Skeletal muscle satellite cell (primary cell): ENCODE measurements around the gene LDB2.

ENCODE experiments used
- H3K27me3 ChIP-seq: 2 replicates; pipeline ENCODE4 v1.7.0; 2013; ENCODE audit warnings: low read length; ENCODE audit not compliant: control insufficient read depth, insufficient read depth
- H3K36me3 ChIP-seq: 2 replicates; pipeline ENCODE4 v1.7.0; 2013; ENCODE audit warnings: mild to moderate bottlenecking, control low read depth, low read length; ENCODE audit not compliant: insufficient read depth
- H3K4me1 ChIP-seq: 2 replicates; pipeline ENCODE4 v1.7.0; 2013; ENCODE audit warnings: low read length; ENCODE audit not compliant: control insufficient read depth, insufficient read depth
- H3K4me2 ChIP-seq: 2 replicates; pipeline ENCODE4 v1.7.0; 2013; ENCODE audit warnings: mild to moderate bottlenecking, low read length
- H3K4me3 ChIP-seq: 2 replicates; pipeline ENCODE4 v1.7.0; 2013; ENCODE audit warnings: low read length
- H3K9ac ChIP-seq: 2 replicates; pipeline ENCODE4 v1.7.0; 2013; ENCODE audit warnings: mild to moderate bottlenecking, low read depth, low read length, moderate library complexity
- H3K9me3 ChIP-seq: replicated peaks from 2 replicates; pipeline ENCODE4 v1.7.0; 2013; ENCODE audit warnings: mild to moderate bottlenecking, control low read depth, low read length

Gene LDB2

DNA sequence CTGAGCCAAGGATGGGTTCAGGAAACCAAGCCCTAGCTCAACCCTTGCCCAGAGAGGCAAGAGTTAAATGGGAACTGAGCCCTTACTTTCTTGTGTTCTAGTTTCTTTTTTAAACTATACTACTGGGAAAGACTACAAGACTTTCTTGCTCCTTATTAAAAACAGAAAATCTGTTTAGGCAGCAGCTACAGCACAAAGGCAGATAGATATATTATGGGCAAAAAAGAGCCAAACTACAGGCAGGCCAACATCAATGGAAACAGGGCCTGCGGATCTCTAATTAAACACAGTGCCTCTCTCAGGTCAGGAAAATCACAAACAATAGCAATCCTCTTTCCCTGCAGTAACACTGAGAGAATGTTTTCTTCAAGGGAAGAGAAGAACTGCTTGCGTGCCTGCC, 226.0 kb downstream of the LDB2 start:
- no peaks in the 10 kb centered on the region for H3K9me3 ChIP-seq
- H3K27me3 ChIP-seq: no peaks in the 10 kb centered on the region
- no peak overlapping the region for H3K4me2 ChIP-seq
- no peak overlapping the region for H3K9ac ChIP-seq
- H3K4me1 ChIP-seq: peaks cover 3% of the 10 kb centered on the region
- no peaks in the 10 kb centered on the region for H3K36me3 ChIP-seq
- H3K4me3 ChIP-seq: no peak overlapping the region

DNA sequence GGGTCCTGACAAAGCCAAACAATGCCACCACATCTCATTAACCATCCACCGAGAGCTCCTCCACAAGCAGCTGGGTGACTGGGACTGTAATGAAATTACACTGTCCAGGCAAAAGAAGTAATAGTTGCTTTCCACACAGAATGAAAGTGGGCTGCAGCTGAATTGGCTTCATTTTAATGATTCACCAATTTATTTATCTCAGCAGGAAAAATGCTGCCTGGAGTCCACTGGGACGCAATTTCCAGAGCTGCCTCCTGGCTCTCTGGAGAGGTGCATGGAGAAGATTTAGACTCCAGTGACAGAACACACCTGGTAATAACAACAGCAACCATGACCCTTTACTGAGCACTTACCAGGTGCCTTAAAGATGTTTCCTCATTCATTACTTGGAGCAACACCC, 226.7 kb downstream of the LDB2 start:
- no peak overlapping the region for H3K9ac ChIP-seq
- no peak overlapping the region for H3K4me3 ChIP-seq
- no peak overlapping the region for H3K4me2 ChIP-seq
- H3K4me1 ChIP-seq: peaks cover 3% of the 10 kb centered on the region
- no peaks in the 10 kb centered on the region for H3K27me3 ChIP-seq
- no peaks in the 10 kb centered on the region for H3K9me3 ChIP-seq
- H3K36me3 ChIP-seq: no peaks in the 10 kb centered on the region

DNA sequence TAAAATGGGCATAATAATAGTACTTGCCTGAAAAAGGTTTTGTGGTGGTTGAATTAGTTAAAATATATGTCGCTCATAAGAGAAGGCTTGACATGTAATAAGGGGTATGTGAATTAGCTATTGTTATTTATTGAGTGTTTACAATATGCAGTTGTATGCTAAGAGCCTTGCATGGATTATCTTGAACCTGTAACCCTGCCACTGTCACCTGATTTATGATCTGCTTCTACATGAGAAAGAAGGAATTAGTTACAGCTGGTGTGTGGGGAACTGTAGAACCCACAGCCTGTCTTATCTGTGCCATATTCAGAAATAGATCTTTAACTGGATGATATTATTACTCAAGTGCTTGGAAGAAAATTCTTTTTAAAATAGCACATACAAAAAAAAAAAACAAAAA, 227.7 kb downstream of the LDB2 start:
- H3K9me3 ChIP-seq: no peaks in the 10 kb centered on the region
- H3K4me1 ChIP-seq: peaks cover 3% of the 10 kb centered on the region
- no peak overlapping the region for H3K4me3 ChIP-seq
- no peak overlapping the region for H3K9ac ChIP-seq
- H3K36me3 ChIP-seq: no peaks in the 10 kb centered on the region
- H3K27me3 ChIP-seq: no peaks in the 10 kb centered on the region
- H3K4me2 ChIP-seq: no peak overlapping the region

DNA sequence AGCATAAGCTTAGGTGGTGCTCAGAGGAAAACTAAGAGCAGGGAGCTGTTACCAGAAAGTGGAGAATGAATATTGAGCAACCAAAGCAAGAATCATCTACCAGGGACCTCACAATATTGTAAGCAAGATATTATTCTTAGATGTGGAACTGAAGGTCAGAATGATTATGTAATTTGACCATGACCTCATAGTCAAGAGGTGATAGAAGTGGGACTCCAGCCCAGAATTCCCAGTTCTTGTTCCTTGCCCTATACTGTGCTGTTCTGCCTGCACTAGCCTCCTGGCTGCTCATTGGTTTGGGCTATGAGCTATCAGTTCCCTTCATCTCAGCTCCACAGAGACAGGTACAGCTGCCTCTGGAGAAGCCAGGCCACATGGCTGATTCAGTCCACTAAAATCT, 229.4 kb downstream of the LDB2 start:
- peaks cover 3% of the 10 kb centered on the region for H3K4me1 ChIP-seq
- no peaks in the 10 kb centered on the region for H3K27me3 ChIP-seq
- no peaks in the 10 kb centered on the region for H3K9me3 ChIP-seq
- no peaks in the 10 kb centered on the region for H3K36me3 ChIP-seq
- H3K4me3 ChIP-seq: no peak overlapping the region
- H3K9ac ChIP-seq: no peak overlapping the region
- H3K4me2 ChIP-seq: no peak overlapping the region

DNA sequence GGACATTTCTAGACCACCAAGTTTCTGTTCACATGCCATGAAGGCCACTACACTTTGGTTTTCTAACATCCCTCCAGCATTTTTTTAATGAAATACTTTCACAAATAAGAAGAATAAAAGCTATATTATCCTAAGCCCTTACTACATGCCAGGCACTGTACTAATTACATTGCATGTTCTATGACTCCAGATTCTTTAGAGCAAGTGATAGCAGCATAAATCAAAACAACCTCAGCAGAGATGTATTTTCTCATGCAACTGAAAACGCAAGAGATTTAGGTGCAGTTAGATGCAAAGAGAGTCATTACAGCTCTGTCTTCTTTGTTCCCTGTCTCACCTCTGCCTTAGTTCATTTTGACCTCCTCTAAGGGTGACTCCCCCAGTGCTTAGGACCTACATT, 230.0 kb downstream of the LDB2 start:
- H3K4me2 ChIP-seq: no peak overlapping the region

DNA sequence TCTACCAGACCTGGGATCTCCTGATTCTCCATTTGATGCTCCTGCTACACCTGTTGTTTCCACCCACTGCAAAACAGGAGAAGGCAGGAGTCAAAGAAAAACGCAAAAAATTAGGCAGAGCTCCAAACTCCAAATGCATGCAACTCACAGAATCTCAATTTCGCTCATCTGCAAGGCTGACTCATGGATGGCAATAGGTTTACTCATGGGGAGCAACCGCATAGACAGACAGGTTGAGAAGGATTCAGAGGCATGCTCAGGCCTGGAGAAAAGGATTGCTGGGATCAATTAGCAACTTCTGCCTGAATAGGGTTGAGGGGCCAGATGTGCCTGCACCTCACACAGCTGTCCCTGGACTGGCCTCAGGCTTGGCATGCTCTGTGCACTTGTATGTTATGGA, 231.0 kb downstream of the LDB2 start:
- H3K9ac ChIP-seq: no peak overlapping the region
- H3K4me2 ChIP-seq: no peak overlapping the region
- no peaks in the 10 kb centered on the region for H3K36me3 ChIP-seq
- no peaks in the 10 kb centered on the region for H3K9me3 ChIP-seq
- no peaks in the 10 kb centered on the region for H3K27me3 ChIP-seq
- H3K4me3 ChIP-seq: no peak overlapping the region
- H3K4me1 ChIP-seq: peaks cover 3% of the 10 kb centered on the region

More for the DNA sequence above, 230.0 kb downstream of the LDB2 start:
- H3K27me3 ChIP-seq: no peaks in the 10 kb centered on the region
- H3K9me3 ChIP-seq: no peaks in the 10 kb centered on the region
- H3K36me3 ChIP-seq: no peaks in the 10 kb centered on the region
- peaks cover 3% of the 10 kb centered on the region for H3K4me1 ChIP-seq
- no peak overlapping the region for H3K4me3 ChIP-seq
- H3K9ac ChIP-seq: no peak overlapping the region

DNA sequence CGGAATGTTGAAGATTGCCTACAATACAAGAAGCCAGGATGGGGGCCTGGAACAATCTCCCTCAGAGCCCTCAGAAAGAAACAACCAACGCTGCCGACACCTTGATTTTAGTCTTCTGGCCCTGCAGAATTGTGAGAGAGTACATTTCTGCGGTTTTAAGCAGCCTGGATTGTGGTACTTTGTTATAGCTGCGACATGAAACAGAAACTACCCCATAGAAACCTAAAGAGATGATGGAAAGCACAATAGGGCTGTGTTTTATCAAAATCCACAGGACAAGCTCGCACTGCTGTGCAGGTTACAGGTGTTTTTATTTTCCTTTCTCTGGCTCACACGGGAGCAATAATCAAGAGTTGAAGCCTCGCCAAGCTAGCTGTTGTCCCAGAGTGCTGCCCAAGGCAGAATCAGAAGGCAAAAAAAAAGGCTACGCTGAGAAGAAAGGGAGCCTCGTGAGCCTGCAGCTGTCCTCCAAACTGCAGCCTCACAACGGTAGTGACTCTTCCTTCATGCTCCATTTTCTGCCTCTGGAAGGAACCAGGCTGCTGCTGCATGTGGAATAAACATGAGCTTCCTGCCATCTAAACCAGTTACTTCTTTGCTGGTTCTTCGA, 232.4 kb downstream of the LDB2 start:
- peaks cover 3% of the 10 kb centered on the region for H3K4me1 ChIP-seq
- no peaks in the 10 kb centered on the region for H3K27me3 ChIP-seq
- no peak overlapping the region for H3K4me2 ChIP-seq
- H3K9ac ChIP-seq: no peak overlapping the region
- no peaks in the 10 kb centered on the region for H3K36me3 ChIP-seq
- no peaks in the 10 kb centered on the region for H3K9me3 ChIP-seq
- no peak overlapping the region for H3K4me3 ChIP-seq

GRCh38 chr4:16663732-16664131, 234.7 kb downstream of the LDB2 start:
- no peak overlapping the region for H3K4me3 ChIP-seq
- H3K9ac ChIP-seq: no peak overlapping the region
- no peaks in the 10 kb centered on the region for H3K36me3 ChIP-seq
- H3K4me2 ChIP-seq: no peak overlapping the region
- no peaks in the 10 kb centered on the region for H3K9me3 ChIP-seq
- no peaks in the 10 kb centered on the region for H3K27me3 ChIP-seq
- H3K4me1 ChIP-seq: peaks cover 3% of the 10 kb centered on the region

DNA sequence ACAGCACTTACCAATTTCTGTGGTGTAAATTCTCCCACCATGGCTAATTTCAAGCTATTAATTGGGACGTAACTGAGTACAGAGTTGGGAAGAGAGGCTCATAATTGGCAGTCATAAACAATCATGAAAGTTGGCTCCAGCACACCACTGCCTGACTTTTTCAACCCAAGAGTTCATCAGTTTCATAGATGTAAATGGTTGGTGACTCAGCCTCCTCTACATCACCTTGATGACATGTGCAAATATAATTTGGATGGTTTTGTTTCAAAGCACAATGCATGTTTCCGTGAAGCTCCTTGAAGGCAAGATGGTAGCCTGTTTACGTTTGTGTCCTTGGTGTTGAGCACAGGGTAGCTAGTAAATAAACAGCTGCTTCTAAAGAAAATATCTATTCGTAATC, 235.1 kb downstream of the LDB2 start:
- Histone ChIP-seq H3K36me3 (no peaks in the 10 kb centered on the region), H3K4me3 (no peak overlapping the region), H3K9me3 (no peaks in the 10 kb centered on the region), H3K27me3 (no peaks in the 10 kb centered on the region), H3K4me2 (no peak overlapping the region), H3K9ac (no peak overlapping the region), H3K4me1 (peaks cover 3% of the 10 kb centered on the region)

DNA sequence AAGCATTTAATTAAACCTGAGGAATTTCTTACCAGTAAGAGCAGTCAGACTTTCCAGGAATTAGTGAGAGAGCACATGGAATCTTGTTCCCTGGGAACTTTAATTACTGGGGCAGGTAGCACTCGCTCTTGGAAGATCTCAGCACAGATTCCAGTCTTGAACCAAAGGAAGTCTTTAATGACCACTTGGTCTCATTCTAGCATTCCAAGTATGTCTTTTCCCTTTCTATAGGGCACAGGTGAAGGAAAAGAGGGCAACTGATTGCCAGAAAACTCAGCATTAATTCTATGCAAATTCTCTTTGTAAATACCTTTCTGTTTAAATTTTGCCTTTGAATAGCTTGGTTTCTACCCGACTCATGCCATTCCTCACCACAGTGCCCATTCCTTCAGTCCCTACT, 236.6 kb downstream of the LDB2 start:
- Histone ChIP-seq H3K9ac (no peak overlapping the region), H3K4me2 (no peak overlapping the region), H3K27me3 (no peaks in the 10 kb centered on the region), H3K4me3 (no peak overlapping the region), H3K9me3 (no peaks in the 10 kb centered on the region), H3K4me1 (no peaks in the 10 kb centered on the region), H3K36me3 (no peaks in the 10 kb centered on the region)

DNA sequence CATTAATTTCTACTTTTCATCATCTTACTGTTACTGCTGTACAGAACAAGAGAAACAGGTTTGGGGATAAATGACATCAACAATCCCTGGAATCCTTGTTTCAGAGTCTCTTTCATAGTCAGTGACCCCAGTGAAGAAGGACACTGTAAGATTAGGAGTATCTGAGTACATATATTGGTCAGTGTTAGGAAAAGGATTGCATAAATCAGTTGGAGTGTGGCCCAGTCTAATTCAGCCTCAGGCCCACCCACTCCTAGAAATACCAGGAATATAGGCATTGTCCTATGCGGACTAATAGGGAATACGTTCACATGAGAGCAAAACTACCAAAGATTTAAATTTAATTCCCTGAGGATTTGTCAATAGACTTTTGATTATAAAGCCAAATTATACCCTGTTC, 237.8 kb downstream of the LDB2 start:
- Histone ChIP-seq H3K4me2 (no peak overlapping the region), H3K9ac (no peak overlapping the region), H3K9me3 (no peaks in the 10 kb centered on the region), H3K4me1 (no peaks in the 10 kb centered on the region), H3K27me3 (no peaks in the 10 kb centered on the region), H3K4me3 (no peak overlapping the region), H3K36me3 (no peaks in the 10 kb centered on the region)

DNA sequence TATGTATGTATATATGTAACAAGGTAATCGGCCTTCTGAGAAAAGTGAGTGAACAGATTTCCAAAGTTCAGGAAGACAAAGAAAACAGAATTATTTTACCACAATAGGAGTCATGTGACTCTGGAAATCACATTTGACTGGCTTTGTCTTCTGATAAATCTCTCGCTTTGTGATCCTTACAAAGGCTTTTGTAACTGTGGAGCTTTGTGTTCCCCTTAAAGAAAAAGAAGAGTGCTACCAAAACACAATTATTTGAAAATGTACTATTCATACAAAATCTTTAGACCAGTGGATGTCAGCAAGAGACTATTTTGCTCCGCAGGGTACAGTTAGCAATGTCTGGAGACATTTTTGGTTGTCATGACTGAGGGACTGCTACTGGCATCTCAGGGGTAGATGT, 238.8 kb downstream of the LDB2 start:
- Histone ChIP-seq H3K9me3 (no peaks in the 10 kb centered on the region), H3K4me2 (no peak overlapping the region), H3K9ac (no peak overlapping the region), H3K27me3 (no peaks in the 10 kb centered on the region), H3K36me3 (no peaks in the 10 kb centered on the region), H3K4me1 (no peaks in the 10 kb centered on the region), H3K4me3 (no peak overlapping the region)
